Stimulated activated naive CD4-positive, alpha-beta T cell treated with Interleukin-2 at 50 U/mL for 16 hours (primary cell): ENCODE measurements around the gene CCDC186.

Experiments used
- DNase-seq: peaks from one replicate; lab custom pipeline; 2025; lab: John Stamatoyannopoulos, UW

Gene CCDC186

GRCh38 chr10:114110174-114110972 lies 63.6 kb downstream of the CCDC186 start:
- no peak for DNase-seq

DNA sequence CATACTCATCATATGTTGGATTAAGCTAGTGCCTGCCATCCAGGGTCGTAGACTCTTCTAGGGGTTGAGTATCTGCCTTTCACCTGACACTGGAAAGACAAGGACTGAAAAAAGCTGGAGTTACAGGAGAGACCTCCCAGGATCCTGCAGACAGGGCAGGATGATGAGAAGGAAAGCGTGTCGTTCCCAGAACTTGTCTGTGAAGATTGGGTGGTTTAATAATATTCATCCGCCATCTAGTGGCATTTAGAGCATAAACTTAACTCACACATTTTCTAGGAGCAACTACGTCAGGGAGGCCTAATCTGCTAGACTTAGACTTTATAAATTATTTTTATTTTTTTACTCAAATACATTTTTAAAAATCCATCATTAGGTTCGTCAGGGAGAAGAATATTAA lies 70.7 kb downstream of the CCDC186 start:
- no peak for DNase-seq

GRCh38 chr10:114102256-114102655 lies 71.7 kb downstream of the CCDC186 start:
- DNase-seq, result no peak

DNA sequence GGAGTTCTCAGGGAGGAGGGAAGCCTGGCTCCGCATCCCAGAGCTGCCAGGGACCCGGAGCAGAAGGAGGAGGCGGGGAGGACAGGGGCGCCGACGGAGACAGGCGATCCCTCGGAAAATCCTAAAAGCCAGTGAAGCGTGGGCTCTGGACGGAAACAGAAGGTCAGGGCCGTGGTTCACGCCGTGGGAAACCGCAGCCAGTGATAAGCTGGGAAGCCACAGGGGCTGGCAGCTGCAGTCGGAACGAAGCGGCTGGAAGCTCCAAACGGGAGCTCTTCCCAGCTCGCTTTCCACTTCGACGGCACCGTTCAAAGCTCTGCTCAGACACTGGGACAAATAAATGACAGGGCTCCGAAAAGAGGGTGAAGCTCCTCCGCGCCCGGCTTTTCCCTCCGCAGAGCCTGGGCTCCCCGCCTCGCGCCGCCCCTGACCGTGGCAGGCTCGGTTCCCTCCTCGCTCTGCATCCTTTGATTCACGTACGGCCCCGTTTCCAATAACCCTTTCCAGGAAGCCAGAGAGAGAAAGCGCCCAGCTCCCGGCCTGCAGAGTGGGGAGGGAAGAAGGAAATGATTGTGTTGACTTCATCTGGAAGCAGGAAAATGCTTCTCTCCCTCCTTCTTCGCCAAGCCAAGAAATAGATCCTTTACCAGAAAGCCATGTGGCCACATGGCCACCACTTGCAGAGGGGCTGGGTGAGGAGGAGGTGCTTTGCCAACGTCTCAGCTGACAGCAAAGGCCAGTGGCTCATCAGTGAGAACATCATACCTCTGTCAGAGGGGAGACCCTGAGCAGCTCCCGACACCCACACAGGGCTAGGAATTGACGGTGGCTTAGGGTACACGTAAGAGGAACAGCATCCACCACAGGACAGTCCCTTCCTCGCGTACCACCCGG lies 72.9 kb downstream of the CCDC186 start:
- no peak for DNase-seq

GRCh38 chr10:114096864-114097263 lies 77.1 kb downstream of the CCDC186 start:
- no peak for DNase-seq

GRCh38 chr10:114095559-114096337 lies 78.3 kb downstream of the CCDC186 start:
- DNase-seq, result no peak

DNA sequence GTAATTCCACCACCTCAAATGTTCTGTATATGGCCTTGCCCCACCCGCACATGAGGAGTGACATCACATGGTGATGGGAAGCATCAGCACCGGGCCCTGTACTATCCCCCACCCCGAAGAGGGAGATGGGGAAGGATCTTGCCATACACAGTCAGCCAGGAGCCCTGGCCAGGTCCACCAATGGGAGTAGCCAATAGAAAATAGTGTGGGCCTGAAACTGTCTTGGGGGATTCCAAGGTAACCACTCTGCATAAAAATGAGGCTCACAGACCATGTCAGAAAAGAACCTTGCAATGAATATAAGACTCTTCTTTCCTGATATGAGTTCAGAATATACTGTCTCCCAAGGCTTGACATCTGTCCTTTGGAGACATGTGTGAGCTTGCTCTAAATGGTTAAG lies 79.2 kb downstream of the CCDC186 start:
- no peak for DNase-seq

DNA sequence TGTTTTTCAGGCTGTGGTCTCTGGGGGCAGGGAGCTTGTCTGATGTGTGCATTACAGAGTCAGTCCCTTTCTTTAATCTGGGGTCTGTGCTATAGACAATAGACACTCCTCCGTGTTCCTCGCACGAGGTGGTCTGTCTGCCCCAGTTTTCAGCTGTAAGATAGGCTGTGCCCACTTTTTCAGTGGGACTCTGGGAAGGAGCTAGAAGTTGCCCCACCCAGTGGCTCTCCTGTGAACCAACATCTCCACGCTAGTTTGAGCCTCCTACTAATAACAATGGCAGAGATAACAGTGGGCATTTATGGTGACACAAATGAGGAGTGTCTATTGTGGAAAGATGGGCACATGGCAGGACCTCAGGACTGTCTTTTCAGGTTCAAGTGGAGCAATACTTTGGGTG lies 86.3 kb downstream of the CCDC186 start:
- DNase-seq, result no peak

DNA sequence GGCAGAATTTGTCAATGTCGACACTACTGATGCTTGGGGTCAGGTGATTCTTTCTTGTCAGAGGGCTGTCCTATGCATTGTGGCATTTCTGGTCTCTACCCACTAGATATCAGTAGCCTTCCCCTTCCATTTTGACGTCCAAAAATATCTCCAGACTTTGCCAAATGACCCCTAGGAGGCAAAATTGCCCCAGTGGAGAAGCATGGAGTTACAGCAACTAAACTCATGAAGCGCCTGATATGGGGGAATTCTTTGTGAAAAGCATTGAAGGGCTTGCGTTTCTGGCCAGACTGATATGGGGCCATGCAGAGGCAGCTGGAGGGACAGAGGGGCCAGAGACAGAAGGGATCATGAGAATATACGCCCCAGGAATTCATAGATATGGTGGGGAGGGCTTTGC lies 86.7 kb downstream of the CCDC186 start:
- DNase-seq, result no peak

DNA sequence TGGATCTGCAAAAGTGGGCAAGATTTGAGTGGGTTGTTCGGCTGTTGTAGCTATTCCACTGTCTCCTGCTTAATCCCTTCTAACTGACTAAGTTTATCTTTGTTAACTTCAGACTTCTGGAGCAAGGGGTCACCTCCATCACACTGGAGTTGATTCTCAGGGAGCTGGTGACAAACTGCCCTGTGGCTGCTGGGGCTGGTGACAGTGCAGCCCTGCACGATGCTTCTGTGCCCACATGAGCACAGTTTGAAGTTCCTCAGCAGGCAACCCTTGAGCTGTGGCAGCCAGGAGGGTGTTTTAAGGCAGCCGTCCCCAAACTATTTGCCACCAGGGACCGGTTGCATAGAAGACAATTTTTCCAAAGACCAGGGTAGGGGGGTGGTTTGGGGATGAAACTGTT lies 89.8 kb downstream of the CCDC186 start:
- no peak for DNase-seq

DNA sequence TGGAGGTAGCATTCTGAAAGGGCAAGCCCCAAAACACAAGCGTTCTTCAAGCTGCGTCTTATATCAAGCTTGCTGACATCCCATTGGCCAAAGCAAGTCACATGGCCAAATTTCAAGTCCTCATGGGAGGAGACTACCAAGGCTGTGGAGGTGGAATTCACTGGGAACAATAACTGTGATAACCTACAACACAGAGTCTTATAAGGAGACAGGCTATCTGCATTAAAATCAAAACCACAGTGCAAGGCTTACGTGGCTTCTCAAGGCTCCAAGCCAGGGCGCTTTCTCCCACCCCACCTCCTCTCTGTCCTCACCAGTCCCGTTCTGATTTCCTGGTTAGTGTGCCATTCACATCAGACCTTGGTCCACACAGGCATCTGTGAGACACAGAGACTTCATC lies 91.0 kb downstream of the CCDC186 start:
- no peak for DNase-seq

GRCh38 chr10:114081911-114082583 lies 92.0 kb downstream of the CCDC186 start:
- DNase-seq, result no peak

DNA sequence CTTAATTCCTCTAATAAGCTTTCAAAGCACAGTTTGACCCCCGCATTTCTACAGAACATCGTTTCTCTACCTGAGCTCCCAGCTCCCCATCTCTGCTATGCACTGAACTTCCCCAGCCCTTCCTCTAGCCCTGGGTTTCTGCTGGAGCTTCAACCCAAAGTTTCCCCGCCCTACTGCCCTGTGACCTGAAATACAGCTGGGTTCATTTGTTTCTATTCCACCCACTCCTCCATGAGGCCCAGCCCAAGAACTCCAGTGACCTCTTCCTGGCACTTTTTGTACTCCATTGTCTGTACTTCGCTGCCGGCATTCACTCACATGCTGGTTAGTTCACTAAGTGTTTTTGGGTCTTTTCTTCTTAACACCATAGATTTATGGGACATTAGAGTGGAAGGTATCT lies 94.6 kb downstream of the CCDC186 start:
- no peak for DNase-seq

GRCh38 chr10:114078346-114078745 lies 95.7 kb downstream of the CCDC186 start:
- DNase-seq, result no peak

DNA sequence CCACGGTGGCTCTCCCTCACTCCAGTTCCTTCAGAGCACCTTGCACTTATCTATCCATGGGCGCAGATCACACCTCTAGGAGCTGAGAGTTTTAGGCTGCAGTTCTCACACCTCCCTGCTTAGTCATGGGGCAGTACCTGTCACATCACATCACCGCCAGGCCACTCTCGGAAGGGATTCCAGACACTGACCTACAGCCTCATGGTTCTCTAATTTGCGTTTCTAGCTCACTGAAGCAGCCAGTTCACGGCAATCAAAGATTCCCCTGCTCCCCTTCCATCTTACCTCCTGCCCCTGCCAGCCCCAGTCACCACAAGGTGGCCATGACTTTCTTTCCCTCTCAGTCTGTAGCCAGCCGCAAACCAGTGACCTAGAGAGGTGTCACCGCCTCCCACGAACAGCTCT lies 96.2 kb downstream of the CCDC186 start:
- no peak for DNase-seq

- DNase-seq, result no peak
Observed at GRCh38 chr10:114077347-114077746, 96.7 kb downstream of the CCDC186 start.

- DNase-seq, result no peak
Observed at GRCh38 chr10:114075093-114075492, 98.9 kb downstream of the CCDC186 start.

GRCh38 chr10:114073395-114074186 lies 100.4 kb downstream of the CCDC186 start:
- no peak for DNase-seq

DNA sequence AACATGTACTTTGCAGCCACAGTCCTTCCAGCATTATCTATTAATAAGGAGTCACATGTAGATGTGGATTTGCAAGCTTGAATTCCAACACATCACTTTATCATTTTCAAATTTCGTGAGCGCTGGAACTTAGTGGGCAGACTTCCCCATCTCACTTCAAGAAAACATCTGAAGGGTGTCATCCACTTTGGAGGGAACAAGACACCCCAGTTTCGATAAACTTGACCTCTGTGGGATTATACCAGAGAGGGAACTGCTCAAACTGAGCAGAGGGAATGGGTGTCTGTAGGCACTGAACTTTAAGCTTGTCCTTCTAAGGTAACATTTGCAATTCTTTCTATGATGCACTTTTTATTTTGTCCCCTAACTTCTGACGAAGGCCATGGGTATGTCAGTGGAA lies 102.8 kb downstream of the CCDC186 start:
- DNase-seq, result no peak
